ENCODE results near the gene ERO1A. TPM values are rescaled to one million over a fixed set of nuclear protein-coding genes. Genes with fewer than 3 reads are reported as not detected.

ERO1A gene
- polyA plus RNA-seq, 1 donor from 2014 or later, result 45.7 TPM

GRCh38 chr14:52607061-52607460 is 88.3 kb downstream of the ERO1A start:
- Histone ChIP-seq H3K36me3 (ENCODE audit: insufficient read depth, low read length) (peaks cover 20% of the 10 kb centered on the region), H3K27me3 (ENCODE audit: insufficient read depth, low read depth, low read length) (no peaks in the 10 kb centered on the region), H3K4me2 (ENCODE audit: low read length) (no peak overlapping the region), H3K4me3 (ENCODE audit: low read length) (no peak overlapping the region), H3K9ac (ENCODE audit: low read length) (no peak overlapping the region), H3F3A (ENCODE audit: insufficient read depth, low read length, poor library complexity, severe bottlenecking) (no peaks in the 10 kb centered on the region), H4K20me1 (ENCODE audit: insufficient read depth) (no peaks in the 10 kb centered on the region), H3K27ac (ENCODE audit: low read length) (no peak overlapping the region), H3K9me2 (ENCODE audit: insufficient read depth, low read length) (no peaks in the 10 kb centered on the region), H2AFZ (ENCODE audit: low read depth, low read length) (no peak overlapping the region), H3K79me2 (replicated peaks; ENCODE audit: insufficient read depth, low read length) (peaks cover 2% of the 10 kb centered on the region), H3K9me3 (ENCODE audit: low read length) (no peaks in the 10 kb centered on the region)
- TF ChIP-seq EZH2 (IDR thresholded peaks at IDR 0.05; ENCODE audit: borderline replicate concordance, insufficient read depth, low read length, poor library complexity, severe bottlenecking) (no peak), TAF1 (IDR thresholded peaks at IDR 0.05; ENCODE audit: low read depth) (no peak), POLR2AphosphoS5 (IDR thresholded peaks at IDR 0.05) (no peak), RAD21 (conservative IDR thresholded peaks at IDR 0.05) (no peak), REST (IDR thresholded peaks at IDR 0.05; ENCODE audit: borderline replicate concordance) (no peak)

GRCh38 chr14:52602131-52602530 is 93.2 kb downstream of the ERO1A start:
- Histone ChIP-seq H3K4me2 (ENCODE audit: low read length) (no peak overlapping the region), H3K9me3 (ENCODE audit: low read length) (no peaks in the 10 kb centered on the region), H3K36me3 (ENCODE audit: insufficient read depth, low read length) (peaks cover 20% of the 10 kb centered on the region), H3K79me2 (replicated peaks; ENCODE audit: insufficient read depth, low read length) (peaks cover 5% of the 10 kb centered on the region), H3K9ac (ENCODE audit: low read length) (no peak overlapping the region), H3K27ac (ENCODE audit: low read length) (no peak overlapping the region), H3K9me2 (ENCODE audit: insufficient read depth, low read length) (no peaks in the 10 kb centered on the region), H2AFZ (ENCODE audit: low read depth, low read length) (no peak overlapping the region), H4K20me1 (ENCODE audit: insufficient read depth) (no peaks in the 10 kb centered on the region), H3K27me3 (ENCODE audit: insufficient read depth, low read depth, low read length) (no peaks in the 10 kb centered on the region), H3K4me3 (ENCODE audit: low read length) (no peak overlapping the region), H3F3A (ENCODE audit: insufficient read depth, low read length, poor library complexity, severe bottlenecking) (no peaks in the 10 kb centered on the region)
- TF ChIP-seq MXI1 (conservative IDR thresholded peaks at IDR 0.05; ENCODE audit: poor library complexity, severe bottlenecking) (no peak), SMC3 (conservative IDR thresholded peaks at IDR 0.05; ENCODE audit: poor library complexity) (no peak), RAD21 (conservative IDR thresholded peaks at IDR 0.05) (no peak), REST (IDR thresholded peaks at IDR 0.05; ENCODE audit: borderline replicate concordance) (no peak), EZH2 (IDR thresholded peaks at IDR 0.05; ENCODE audit: borderline replicate concordance, insufficient read depth, low read length, poor library complexity, severe bottlenecking) (no peak), CTCF (IDR thresholded peaks at IDR 0.05; ENCODE audit: poor library complexity, severe bottlenecking) (no peak)

Measured in neural cell (in vitro differentiated cells).